Amygdala (tissue), 56 donors: ENCODE results near the gene SCN2B.

ENCODE experiments used
- DNase-seq, 56 donors: peaks; one replicate each; lab custom pipeline; 2025; lab: John Stamatoyannopoulos, UW

SCN2B gene

DNA sequence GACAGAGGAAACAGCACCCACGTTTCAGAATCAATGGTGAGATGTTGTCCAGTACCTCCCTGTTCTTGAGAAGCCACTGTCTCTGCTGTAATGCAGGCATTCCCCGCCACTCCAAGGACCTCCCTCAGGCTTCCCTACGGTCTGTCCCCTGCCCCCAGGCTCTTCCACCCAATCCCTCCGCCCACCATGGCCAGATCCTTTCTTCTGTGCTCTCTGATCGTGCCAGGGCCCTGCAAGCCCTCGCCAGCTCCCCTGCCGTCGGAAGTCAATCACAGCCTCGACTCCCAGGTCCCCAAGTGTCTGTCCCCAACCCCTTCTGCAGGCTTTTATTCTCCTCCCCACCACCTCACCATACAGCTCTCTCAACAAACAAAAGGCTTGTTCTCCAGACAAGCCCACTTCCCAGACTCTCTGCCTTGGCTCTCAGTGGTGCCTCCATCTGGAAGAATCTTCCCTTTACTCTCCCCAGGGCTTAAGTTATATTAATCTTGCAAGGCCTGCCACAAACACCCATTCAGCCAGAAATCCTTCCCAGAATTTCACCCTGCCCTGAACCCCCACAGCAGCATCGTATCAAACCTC is 37.5 kb downstream of the SCN2B start:
- DNase-seq: no peak

DNA sequence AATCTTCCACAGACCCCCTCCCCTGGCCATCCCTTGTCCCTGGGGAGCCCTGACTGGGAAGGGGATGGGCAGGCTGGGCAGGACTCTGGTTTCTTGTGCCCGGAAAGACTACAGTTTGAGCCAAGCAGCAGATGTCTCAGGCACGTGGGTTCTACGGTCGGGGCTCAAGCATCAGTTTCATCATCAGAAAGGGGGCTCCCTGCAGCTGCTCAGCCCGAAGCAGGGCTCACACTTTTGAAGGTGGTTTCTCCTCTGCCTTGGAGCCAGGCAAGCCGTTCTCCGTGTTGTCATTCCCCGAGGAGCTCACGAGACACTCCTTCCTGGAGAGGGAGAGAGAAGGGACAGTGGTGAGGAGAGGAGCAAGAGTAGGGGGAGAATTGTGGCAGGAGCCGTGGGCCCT is 39.6 kb downstream of the SCN2B start:
- DNase-seq: no peak

- DNase-seq: no peak
Observed at GRCh38 chr11:118136341-118136740, 40.1 kb downstream of the SCN2B start.

- no peak for DNase-seq
Observed at GRCh38 chr11:118135796-118136165, 40.7 kb downstream of the SCN2B start.

GRCh38 chr11:118135051-118135795 is 41.2 kb downstream of the SCN2B start:
- DNase-seq: no peak

- DNase-seq: no peak
Observed at GRCh38 chr11:118133816-118134215, 42.6 kb downstream of the SCN2B start.

DNA sequence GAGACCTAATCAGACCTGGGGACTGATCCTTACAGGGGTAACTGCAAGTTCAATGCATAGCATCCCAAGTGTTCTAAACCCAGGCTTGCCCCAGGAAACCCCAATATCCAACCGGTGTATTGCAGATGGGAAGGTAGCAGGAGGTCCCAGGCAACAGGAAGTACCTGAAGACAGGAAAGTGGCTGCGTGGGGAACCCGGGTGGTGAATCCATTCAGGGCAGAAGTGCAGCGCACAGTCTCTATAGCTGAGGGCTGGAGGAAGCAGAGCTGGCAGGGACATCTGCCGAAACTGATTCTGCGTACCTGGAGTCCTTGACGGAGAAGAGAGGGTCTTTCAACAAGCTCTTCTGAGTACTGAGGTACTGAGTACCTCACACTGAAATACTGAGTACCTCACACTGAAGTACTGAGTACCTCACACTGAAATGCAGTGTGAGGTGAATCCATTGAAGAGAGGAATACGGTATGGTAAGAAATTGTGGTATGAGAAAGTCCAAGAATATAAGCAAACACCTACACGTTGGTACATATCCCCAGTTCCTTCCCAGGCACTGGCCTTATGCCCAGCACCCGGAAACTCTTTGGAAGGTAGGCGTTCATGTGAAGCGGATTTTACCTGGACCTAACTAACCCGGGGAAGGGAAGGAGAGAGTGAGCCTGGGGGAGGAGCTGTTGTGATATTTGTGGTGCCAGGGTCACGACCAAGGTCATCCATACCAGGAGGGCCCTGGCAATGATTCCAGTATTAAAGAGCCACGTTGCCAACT is 43.9 kb downstream of the SCN2B start:
- DNase-seq: no peak

- DNase-seq: no peak
Observed at GRCh38 chr11:118129471-118130172, 46.8 kb downstream of the SCN2B start.

DNA sequence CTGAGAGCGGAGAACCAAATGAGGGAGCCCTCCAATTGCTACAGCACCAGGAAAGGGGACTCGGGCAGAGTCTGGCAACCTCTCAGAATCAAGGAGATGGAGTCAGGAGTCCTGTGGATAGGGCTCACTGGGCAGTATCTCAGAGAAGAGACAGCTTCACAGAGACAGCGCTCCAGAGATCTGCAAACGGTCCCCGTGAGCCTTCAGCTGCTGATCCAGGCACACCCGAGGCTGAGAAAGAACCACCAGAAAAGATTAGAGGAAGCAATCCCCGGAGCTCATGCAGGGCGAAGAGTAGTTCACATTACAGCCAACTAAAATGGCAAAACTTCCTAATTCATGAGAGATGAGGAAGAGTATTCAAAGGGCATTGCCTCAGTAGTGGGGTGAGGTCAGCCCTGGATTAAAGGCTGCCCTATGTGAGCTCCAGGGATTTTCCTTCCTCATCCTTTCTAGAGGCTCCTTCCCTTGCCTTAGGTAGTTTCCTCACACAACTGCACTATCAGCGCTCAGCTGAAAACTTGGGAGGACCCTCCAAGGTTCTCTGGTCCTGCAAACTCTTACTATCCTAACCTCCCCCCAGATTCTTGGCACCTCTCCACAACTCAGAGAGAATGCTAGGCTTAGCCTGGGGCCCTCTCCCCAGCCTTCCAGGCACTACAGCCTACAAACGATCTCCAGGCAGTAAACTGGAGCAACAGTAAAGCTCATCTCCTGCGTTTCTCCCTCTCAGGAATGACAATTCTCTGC is 47.5 kb downstream of the SCN2B start:
- DNase-seq: no peak

DNA sequence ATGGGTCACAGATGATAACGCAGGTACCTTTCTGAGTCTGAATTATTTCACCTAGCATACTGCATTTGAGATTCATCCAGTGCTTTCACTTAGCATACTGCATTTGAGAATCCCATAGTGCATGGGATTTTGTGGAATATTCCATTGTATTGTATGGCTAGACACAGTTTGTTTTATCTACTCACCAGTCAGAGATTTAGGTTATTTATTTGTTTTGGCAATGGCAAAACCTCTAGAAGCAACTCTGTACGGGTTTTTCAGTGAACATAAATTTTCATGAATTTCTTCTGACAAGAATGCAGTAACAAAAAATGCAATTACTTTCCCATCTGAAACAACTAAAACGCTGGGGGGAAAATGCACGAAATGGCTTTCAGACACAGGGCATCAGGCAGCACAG is 48.1 kb downstream of the SCN2B start:
- no peak for DNase-seq

DNA sequence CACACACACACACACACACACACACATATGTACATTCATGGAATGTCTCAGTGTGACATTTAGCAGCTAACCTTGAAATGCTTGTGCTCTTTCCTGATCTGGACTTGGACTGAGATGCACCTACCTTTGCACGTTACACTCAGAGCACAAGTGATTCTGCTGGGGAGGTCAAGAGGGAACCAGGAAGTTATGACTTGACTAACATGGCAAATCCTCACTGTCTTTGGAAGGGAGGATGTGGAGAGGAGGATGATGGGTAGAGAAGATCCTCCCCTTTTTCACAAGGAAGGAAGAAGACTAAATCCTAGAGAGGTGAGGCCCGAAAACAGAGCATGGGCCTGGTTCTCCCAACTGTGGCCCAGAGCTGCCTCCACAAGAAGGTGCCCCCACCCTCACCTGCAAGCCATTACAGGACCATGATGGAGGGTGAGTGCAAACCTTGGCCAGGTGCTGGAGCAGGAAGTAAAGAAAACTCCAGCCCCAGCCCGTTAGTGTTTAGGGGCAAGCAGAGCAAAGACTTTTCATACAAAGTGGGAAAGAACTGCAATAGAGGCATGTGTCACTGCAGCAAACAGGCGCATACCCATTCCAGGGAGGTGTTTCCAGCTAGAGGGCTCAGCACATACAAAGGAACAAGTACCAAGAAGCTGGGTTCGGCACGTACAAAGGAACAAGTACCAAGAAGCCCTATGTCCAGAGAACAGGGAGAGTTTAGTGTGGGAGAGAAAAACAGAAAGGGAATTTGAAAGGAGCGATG is 50.2 kb downstream of the SCN2B start:
- DNase-seq: no peak

GRCh38 chr11:118124929-118125535 is 51.4 kb downstream of the SCN2B start:
- no peak for DNase-seq

DNA sequence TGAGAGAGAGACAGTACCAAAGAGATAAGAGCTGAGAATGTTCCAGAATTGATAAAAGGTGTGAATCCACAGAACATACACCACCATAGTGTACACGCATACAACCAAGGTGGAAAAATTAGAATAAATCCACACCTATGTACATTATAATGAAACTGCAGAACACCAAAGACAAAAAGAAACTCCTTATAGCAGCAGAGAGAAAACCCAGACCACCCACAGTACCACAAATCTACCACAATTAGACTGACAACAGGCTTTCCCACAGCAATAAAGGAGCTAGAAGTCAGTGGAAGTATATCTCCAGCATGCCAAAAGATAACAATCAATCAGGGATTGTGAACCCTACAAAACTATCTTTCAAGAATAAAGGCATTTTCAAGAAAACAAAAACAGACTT is 55.6 kb downstream of the SCN2B start:
- DNase-seq: no peak

DNA sequence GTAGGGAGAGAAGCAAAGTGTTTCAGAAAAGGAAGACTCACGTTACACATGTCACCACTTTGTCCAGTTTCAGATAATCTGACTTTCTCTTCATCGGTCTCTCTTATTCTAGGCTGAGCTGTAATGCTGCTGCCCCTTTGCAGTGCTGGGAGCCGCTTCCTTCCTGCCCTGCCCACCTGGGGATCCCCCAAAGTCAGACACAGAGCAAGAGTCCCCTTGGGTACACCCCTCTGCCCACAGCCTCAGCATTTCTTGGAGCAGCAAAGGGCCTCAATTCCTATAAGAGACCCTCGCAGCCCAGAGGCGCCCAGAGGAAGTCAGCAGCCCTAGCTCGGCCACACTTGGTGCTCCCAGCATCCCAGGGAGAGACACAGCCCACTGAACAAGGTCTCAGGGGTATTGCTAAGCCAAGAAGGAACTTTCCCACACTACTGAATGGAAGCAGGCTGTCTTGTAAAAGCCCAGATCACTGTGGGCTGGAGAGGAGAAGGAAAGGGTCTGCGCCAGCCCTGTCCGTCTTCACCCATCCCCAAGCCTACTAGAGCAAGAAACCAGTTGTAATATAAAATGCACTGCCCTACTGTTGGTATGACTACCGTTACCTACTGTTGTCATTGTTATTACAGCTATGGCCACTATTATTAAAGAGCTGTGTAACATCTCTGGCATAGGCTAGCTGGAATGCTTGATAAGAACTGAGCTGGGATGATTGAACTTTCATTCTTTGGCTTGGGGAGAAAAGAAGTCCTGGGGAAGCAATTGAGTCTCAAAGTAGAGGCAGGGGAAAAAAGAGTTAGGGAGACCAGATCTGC is 58.4 kb downstream of the SCN2B start:
- DNase-seq: no peak

DNA sequence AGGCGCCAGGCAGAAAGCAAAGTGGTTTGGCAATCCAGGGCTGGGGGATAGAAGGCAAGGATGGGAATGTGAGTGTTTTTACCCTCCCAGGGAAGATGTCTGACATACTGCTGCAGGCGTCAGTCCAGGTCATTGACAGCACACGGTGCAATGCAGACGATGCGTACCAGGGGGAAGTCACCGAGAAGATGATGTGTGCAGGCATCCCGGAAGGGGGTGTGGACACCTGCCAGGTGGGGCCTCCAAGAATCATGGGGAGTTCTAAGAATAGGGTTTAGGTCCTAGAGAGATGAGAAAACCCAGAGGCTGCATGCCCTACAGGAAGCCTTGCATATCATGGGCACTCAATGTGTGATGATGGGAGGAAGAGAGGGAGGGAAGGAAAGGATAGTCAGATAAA is 61.4 kb downstream of the SCN2B start:
- no peak for DNase-seq

GRCh38 chr11:118114266-118114665 is 62.2 kb downstream of the SCN2B start:
- DNase-seq: no peak

GRCh38 chr11:118112711-118113430 is 63.6 kb downstream of the SCN2B start:
- DNase-seq: no peak
